ENCODE results near the gene BLID.

BLID gene

GRCh38 chr11:122108192-122108799 lies 7.7 kb downstream of the BLID start (continued):
- TF ChIP-seq ZNF670 (tag by site-specific recombination; IDR thresholded peaks at IDR 0.05; ENCODE audit: low read depth) = no peak
- TF ChIP-seq ZNF19 (tag by site-specific recombination; IDR thresholded peaks at IDR 0.05; ENCODE audit: low read depth) = no peak
- no peak for TF ChIP-seq ZNF211 (tag by site-specific recombination; IDR thresholded peaks at IDR 0.05; ENCODE audit: low read depth)
- TF ChIP-seq ZBTB20 (tag by site-specific recombination; IDR thresholded peaks at IDR 0.05) = no peak
- TF ChIP-seq ZNF558 (tag by site-specific recombination; IDR thresholded peaks at IDR 0.05) = no peak
- TF ChIP-seq KLF16 (tag by site-specific recombination; IDR thresholded peaks at IDR 0.05) = no peak

GRCh38 chr11:122107566-122107965 lies 8.4 kb downstream of the BLID start:
- no peaks in the 10 kb centered on the region for H3K4me1 ChIP-seq (ENCODE audit: control insufficient read depth, insufficient read depth, low read length)
- H3K27ac ChIP-seq (ENCODE audit: extremely low read depth, low read depth, low read length) = no peak overlapping the region
- H3K9me3 ChIP-seq (ENCODE audit: control insufficient read depth, insufficient read depth, low read depth, low read length) = no peaks in the 10 kb centered on the region
- CTCF ChIA-PET = interaction anchor here (0.6 to 3.4 kb wide), 26 partner anchors 9 to 454 kb away, joined by 3 to 64 read pairs (median 6); partner anchors contain the start of gene BLID
- POLR2A ChIA-PET = no interaction called here
- no peak overlapping the region for H3K4me3 ChIP-seq (ENCODE audit: low read depth, low read length)
- H3K36me3 ChIP-seq (ENCODE audit: control insufficient read depth in 2 of 2, insufficient read depth in 1 of 2, low read length in 2 of 2) = no peaks in the 10 kb centered on the region
- TF ChIP-seq ZNF416 (tag by site-specific recombination; IDR thresholded peaks at IDR 0.05) = no peak

- no peak overlapping the region for H3K27ac ChIP-seq (ENCODE audit: extremely low read depth, low read depth, low read length)
- POLR2A ChIA-PET = no interaction called here
- TF ChIP-seq ZNF174 (tag by site-specific recombination; IDR thresholded peaks at IDR 0.05) (no peak), ZNF24 (tag by site-specific recombination; IDR thresholded peaks at IDR 0.05) (no peak), ZBTB17 (tag by site-specific recombination; IDR thresholded peaks at IDR 0.05) (no peak), ZNF777 (tag by site-specific recombination; IDR thresholded peaks at IDR 0.05; ENCODE audit: borderline replicate concordance) (no peak), ZBTB11 (tag by site-specific recombination; conservative IDR thresholded peaks at IDR 0.05; ENCODE audit: low read depth) (no peak), ZNF335 (tag by site-specific recombination; conservative IDR thresholded peaks at IDR 0.05) (no peak), RBAK (tag by site-specific recombination; IDR thresholded peaks at IDR 0.05) (no peak), ZNF18 (tag by site-specific recombination; IDR thresholded peaks at IDR 0.05) (no peak), ZNF157 (tag by site-specific recombination; IDR thresholded peaks at IDR 0.05) (no peak), ZBTB44 (tag by site-specific recombination; IDR thresholded peaks at IDR 0.05) (no peak)
- CTCF ChIA-PET = interaction anchor here (0.6 to 3.4 kb wide), 17 partner anchors 8 to 454 kb away, joined by 3 to 64 read pairs (median 7); partner anchors contain the start of gene BLID
- H3K4me3 ChIP-seq (ENCODE audit: low read depth, low read length) = no peak overlapping the region
- H3K36me3 ChIP-seq (ENCODE audit: control insufficient read depth in 2 of 2, insufficient read depth in 1 of 2, low read length in 2 of 2) = no peaks in the 10 kb centered on the region
- H3K4me1 ChIP-seq (ENCODE audit: control insufficient read depth, insufficient read depth, low read length) = no peaks in the 10 kb centered on the region
- no peaks in the 10 kb centered on the region for H3K9me3 ChIP-seq (ENCODE audit: control insufficient read depth, insufficient read depth, low read depth, low read length)
Measured at GRCh38 chr11:122107045-122107444, 9.0 kb downstream of the BLID start.
